GM18505 (cell line): ENCODE measurements around the gene KCNJ10.

Experiments
- ATAC-seq: cut with Tn5 transposase; IDR thresholded peaks from one replicate; pipeline ENCODE4 v1.9.1; 2021; ENCODE audit not compliant: unreplicated experiment
- POLR2A ChIP-seq: IDR thresholded peaks from 4 replicates; pipeline ENCODE4 v1.6.1; 2011; ENCODE audit warnings: borderline replicate concordance; ENCODE audit not compliant: insufficient read depth, insufficient read length; ENCODE audit errors: extremely low read depth

Gene KCNJ10

DNA sequence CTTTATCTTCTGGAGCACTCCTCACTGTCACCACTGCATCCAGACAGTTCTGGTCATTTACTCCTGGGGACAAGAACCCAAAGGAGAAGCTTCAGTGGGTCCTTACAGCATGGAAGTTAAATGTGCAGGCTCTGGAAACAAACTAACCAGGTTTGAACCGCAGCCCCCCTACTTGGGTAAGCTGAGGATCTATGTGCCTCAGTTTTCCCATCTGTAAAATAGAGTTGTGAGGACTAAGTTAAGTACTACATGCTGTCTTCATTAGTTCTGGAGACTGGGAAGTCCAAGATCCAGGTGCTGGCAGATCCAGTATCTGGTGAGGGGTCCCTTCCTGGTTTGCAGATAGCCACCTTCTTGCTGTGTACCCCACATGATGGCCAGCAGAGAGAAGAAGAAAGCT lies 37.6 kb upstream of the KCNJ10 start:
- no peak for TF ChIP-seq POLR2A
- no peak for ATAC-seq

DNA sequence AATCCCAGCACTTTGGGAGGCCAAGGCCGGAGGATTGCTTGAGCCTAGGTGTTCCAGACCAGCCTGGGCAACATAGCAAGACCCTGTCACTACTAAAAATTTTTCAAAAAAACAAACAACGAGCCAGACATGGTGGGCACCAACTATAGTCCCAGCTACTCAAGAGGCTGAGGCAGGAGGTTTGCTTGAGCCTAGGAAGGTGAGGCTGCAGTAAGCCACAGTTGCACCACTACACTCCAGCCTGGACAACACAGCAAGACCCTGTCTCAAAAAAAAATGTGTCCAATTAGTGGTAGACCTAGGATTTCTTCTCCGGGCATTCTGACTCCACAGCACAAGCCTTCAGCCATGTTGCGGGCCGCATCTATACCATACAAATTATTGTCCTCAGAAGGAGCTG lies 35.2 kb upstream of the KCNJ10 start:
- no peak for TF ChIP-seq POLR2A
- ATAC-seq, result no peak

DNA sequence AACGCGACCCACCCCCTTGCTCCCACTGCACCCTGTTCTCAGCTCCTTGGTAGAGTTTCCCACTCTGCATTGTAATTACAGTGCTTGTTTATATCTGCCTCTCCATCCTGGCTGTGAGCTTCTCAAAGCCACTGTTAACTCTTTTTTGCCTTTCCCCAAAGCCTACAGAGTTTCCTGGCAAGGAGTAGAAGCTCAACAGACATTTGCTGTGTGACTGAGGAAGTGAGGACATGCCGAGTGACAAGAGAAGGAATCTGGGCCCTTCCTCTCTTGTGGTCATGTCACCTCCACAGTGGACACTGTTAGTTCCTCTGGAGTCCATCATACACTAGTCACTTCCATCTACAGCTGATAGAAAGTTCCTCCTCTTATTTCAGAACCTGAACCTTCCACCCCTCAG lies 34.5 kb upstream of the KCNJ10 start:
- no peak for ATAC-seq
- TF ChIP-seq POLR2A, result no peak

DNA sequence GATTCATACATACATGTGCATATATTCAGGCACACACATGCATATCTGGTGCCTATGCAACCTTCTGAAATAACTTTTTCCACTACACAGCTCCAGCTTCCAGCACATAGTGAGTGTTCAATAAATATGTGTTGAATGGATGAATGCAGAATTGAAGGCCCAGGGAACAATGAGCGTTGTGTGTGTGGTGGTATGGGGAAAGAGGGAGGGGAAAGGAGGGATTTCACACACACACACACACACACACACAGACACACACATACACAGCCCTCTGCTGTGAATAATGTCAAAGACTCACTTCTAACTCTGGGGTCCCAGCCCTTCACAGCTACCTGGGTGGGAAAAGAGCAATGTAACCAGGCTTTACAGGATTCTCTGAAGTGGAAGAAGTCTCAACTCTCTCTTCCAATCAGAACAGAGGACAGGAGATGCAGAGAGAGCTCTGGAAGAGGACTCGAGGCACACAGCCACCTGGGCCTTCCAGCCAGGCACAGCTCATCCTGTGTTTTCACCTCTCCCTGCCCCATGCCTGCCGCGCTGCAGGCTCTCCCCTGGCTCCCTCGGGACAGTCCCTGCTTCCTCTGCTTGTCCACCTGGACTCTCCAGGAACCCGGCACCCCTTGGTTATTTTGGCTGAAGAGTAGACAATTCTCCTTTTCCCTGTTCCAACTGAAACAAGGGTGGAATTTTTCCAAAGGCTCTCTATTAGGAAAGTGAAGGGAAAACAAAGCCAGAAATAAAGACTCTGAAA lies 33.9 kb upstream of the KCNJ10 start:
- no peak for TF ChIP-seq POLR2A
- no peak for ATAC-seq

DNA sequence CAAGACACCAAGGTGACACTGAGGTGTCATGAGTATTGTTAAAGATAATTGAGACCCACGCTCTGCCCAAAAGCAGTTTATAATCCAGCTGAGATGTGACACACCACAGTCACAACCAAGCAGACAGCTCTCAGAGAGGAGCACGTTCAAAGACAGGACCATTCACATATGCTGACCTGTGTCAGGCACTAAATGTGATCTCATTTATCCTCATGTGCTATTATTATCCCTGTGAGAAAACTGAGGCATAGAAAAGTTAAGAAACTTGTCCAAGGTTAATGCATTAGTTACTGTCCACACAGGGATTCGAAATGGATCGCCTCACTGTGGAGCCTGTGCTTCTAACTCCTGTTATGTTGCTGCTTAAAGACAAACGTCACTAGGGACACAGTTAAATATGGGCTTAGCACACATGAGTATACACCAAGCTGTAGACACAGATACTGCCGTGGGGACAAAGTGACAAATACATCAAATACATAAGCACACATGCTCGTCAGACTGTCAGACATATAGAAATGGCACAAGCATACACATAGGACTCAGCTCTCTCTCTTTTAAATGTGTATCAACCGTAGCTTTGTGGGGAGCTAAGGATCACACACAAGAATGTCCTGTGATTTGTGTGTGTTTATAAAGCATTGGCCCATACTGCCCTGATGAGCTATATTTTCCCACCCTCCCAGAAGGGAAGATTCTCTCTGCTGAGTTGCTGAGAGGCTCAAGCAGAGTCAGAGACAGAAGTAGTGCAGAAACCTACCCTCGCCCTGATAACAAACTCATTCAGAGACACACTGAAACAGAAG lies 32.0 kb upstream of the KCNJ10 start:
- no peak for ATAC-seq
- no peak for TF ChIP-seq POLR2A

DNA sequence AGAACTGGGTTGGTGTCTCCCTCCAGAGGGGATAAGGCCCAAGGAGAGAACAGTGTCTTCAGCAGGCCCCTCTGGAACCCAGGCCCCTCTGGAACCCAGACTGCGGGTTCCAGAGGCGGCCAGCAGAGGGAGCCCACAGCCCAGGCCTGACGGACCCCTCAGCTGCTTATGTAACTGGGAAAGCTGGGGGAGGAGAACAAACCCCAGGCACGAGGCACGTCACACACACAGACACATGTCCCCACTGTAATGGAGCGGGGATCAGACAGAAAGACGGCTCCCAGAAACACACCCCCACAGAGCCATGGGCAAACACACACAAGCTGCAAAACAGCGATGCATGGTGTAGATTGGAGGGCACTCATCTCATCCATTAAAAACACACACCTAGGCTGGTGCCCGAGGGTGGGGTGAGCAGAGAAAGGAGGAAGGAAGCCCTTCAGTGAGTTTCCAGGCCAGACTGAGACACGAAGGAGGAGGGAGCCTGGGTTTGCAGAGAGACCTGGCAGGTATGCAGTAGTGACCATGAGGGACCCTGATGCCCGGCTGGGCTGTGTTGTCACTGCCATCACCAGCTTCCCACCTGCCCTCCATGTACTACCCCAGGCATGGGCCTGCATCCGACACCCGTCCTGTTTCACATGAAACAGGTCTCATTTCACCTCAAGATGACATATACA lies 31.2 kb upstream of the KCNJ10 start:
- peak; percentile 30 for ATAC-seq

DNA sequence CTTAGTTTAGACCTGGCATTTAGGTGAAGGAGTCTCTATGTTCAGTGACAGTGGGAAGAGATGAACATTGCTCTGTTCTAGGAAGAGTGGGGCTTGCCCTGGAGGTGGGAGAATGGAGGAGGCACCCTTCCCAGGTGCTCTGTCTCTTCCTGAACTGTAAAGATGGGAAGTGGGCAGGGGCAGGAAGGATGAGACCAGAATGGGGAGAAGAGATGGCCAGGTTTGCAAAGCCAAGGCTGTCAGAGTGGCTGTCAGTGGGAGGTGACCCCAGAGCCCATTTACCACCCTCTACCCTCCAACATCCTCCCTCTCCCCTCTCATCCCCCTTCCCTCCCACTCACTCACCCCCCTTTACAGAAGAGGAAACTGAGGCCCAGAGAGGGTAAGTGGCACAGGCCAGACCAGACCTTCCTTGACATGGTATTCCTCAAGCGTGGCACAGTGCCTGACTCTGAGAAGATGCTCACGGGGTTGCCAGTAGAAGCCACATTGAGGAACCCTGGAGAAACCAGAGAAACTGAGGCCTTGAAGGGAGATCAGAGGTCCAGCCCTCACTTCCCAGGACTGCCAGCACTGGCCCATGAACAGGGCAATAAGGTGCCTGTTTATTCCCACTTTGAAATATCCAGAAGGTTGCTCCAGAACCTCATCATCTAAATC lies 29.9 kb upstream of the KCNJ10 start:
- TF ChIP-seq POLR2A, result no peak

More for the DNA sequence above, 31.2 kb upstream of the KCNJ10 start:
- no peak for TF ChIP-seq POLR2A

DNA sequence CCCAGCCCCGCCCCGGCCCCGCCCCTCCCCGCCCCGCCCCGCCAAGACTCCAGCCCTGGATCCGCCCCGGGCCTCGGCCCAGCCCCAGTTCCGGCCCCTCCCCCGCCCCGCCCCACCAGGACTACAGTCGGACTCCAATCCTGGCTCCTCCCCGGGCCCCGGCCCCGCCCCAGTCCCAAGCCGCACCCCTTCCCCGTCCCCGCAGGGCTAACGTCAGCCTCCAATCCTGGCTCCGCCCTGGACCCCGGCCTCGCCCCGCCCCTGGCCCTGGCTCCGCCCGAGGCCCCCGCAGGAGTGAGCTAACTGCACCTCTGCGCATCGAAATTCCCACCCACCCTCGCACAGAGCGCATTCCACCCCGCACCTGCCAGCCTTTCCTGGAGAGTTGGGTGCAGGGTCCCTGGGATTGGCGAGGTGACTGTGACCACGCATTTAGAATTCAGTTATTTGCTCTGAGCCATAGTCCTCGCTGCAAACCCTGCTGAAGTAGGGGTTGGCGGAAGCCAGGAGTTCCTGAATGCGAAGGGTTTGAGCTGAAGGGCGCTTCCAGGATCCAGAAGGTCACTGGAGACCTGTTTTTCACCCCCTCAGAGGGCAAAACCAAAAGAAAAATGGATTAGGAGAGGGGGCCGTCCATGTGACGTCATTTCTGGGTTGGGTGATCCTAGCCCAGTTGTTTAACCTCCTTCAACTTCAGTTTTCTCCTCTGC lies 29.0 kb upstream of the KCNJ10 start:
- TF ChIP-seq POLR2A, result no peak
- ATAC-seq, result peak; percentile 79

More for the DNA sequence above, 29.9 kb upstream of the KCNJ10 start:
- ATAC-seq, result no peak

DNA sequence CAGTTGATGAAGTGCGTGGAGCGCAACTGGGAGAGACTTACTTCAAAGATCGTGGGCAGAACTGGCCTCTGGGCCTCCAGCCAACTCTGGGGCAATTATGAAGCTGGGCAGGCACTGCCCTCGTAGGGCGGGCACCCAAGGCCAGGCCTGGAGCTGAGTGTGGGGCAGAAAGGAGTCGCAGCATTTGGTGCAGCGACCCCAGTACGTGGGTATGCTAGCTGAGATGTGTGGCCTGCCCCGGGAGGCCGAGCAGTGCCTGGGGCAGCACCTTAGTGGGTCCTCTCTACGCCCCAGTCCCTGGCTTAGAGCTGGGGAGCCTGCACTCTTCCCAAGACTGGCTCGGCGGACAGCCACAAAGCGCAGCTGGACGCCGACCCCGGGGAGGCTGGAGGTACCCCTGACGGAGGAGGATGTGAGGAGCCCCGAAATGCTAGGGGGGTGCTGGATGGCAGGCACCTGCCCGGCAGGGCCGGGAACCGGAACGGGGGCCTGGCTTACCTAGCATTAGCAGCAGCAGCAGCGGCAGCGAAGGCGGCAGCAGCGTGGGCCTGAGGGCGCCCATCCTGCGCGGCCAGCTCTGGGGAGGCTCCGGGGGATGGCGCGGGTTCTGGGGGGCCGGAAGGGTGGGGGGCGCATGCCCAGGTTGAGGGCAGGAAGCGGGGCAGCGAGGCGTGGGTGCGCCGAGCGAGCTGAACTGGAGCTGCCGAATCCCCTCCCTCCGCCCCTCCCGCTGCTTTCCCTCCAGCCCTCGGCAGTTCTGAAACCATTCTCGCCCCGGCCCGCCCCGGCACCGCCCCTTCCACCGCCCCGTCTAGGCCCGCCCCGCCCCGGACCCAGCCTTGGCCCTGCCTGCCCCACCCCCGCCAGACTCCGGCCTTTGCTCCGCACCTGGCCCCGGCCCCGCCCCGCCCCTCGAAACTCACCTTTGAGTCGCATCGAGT lies 28.2 kb upstream of the KCNJ10 start, which contains the start of gene IGSF8:
Gene IGSF8 (minus strand): TSS at position 709 of the 941 bp plus-strand sequence. CDS start 147 bp downstream, at position 562.
- ATAC-seq, result peak; percentile 48
- TF ChIP-seq POLR2A, result peak; percentile 35

DNA sequence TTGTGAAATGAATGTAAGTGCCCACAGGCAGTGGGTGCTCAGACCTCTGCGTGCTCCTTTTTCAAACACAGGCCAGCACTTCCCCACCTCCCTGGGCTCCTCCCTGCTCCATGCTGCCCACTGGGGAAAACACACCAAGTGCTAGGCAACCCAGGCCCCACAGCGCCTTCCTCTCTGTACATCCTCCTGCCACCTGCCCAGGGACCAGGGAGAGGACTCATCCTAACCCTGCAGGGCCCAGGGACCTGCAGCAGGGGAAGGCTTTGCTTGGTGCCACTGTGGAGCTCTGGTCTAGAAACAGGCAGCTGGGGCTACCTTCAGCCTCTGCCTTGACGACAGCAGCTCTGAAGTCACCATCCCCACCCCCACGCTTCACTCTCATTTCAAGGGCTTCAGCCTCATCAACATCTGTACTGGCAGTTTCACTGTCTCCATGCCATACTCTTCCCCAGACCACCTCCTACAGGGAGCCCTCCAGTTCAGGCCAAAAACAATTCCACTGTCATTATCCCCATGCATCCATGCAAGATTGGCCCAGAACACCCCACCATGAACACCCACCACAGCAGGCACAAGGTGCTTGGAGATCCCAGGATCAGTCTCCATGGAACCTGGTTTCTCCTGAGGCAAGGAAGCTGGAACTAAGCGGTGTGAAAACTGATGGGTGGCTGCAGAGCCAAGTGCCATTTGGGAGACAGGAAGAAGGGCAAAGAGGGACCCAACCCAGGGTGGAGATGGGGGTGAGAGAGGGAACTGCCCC lies 27.4 kb upstream of the KCNJ10 start:
- TF ChIP-seq POLR2A, result no peak
- ATAC-seq, result no peak
